Colonic mucosa (tissue), 4 donors: ENCODE data around the gene SLX4IP. TPM values are rescaled to one million over a fixed set of nuclear protein-coding genes. Genes with fewer than 3 reads are reported as not detected.

ENCODE experiments used
- DNase-seq: peaks from one replicate; pipeline ENCODE4 v3.0.0-alpha.2; 2020
- H3K27ac ChIP-seq: fragments of 200-600 bp; one replicate; pipeline ENCODE4 v1.8.0; 2021
- H3K27me3 ChIP-seq: fragments of 200-600 bp; one replicate; pipeline ENCODE4 v1.8.0; 2021
- H3K36me3 ChIP-seq: fragments of 200-600 bp; one replicate; pipeline ENCODE4 v1.8.0; 2021
- H3K4me1 ChIP-seq: fragments of 200-600 bp; one replicate; pipeline ENCODE4 v1.8.0; 2021; ENCODE audit warnings: mild to moderate bottlenecking
- H3K4me3 ChIP-seq: fragments of 200-600 bp; one replicate; pipeline ENCODE4 v1.8.0; 2021
- H3K9ac ChIP-seq, 2 donors: one replicate each; pipeline ENCODE4 v1.7.0; 2013; ENCODE audit warnings: control low read depth in 2 of 2, low read depth in 2 of 2, low read length in 2 of 2
- H3K9me3 ChIP-seq: fragments of 200-600 bp; one replicate; pipeline ENCODE4 v1.8.0; 2021
- intact Hi-C: fragments of 100-400 bp; cut with DNase I; formaldehyde crosslinking; loops from one replicate; pipeline ENCODE4 v1.14.1; 2022
- total RNA-seq, 2 donors: library from RNA; stranded (reverse); fragmentation: NEBNext Ultra II Directional in 1 of 2; extraction: Animal tissue kit (Norgen Biotek cat#: 25700) in 1 of 2; gene quantifications; one replicate each; pipeline ENCODE4 v1.2.1, GENCODE V29; 2021
- TF ChIP-seq, protein P1 (sequence below): fragments of 200-600 bp; IDR thresholded peaks from one replicate; pipeline ENCODE4 v1.8.0; 2022; ENCODE audit warnings: antibody characterized with exemption, mild to moderate bottlenecking
- donor health status: healthy.
- donor health status: DM: no; HTN: no; CAD: no.
- donor health status: DM: no; HTN: no; CAD: no.

SLX4IP gene
- total RNA-seq, 2 donors from 2014 or later, result 5.0 to 8.8 TPM

DNA sequence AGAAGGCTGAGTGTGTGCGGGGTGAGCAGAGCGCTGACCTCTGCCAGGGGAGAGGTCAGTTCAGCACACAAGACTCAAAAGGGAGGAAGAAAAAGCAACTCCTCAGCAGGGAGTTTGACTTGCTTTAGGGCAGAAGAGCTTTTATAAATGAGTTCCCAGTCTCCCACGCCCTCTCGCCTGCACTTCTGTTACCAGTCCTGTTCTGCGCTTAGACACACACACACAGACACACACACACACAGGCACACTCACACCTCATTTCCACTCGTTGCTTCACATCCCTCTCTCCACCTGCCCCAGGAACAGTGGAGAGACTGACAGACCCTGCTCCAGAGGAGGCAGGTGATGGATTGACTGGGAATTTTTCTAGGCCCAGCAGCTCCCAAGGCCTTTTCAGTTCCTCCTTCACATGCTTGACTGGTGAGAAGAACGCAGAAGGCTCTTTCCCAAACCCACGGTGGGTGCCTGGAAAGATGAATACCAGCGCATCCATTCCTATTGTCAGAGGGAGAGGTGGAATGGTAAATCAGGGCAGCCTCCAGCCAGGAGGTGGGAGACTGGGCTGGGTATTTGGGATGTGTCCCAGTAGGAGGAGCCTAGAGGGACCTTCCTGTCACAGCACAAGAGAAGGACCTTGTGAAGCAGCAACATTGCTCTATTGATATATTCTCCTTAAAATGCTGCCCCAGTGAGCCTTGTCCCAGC, 195.0 kb downstream of the SLX4IP start:
- TF ChIP-seq, protein P1, sequence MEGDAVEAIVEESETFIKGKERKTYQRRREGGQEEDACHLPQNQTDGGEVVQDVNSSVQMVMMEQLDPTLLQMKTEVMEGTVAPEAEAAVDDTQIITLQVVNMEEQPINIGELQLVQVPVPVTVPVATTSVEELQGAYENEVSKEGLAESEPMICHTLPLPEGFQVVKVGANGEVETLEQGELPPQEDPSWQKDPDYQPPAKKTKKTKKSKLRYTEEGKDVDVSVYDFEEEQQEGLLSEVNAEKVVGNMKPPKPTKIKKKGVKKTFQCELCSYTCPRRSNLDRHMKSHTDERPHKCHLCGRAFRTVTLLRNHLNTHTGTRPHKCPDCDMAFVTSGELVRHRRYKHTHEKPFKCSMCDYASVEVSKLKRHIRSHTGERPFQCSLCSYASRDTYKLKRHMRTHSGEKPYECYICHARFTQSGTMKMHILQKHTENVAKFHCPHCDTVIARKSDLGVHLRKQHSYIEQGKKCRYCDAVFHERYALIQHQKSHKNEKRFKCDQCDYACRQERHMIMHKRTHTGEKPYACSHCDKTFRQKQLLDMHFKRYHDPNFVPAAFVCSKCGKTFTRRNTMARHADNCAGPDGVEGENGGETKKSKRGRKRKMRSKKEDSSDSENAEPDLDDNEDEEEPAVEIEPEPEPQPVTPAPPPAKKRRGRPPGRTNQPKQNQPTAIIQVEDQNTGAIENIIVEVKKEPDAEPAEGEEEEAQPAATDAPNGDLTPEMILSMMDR, result no peak
- intact Hi-C loops, result no loop called here
- Histone ChIP-seq H3K27ac (no peak overlapping the region), H3K9ac (no peak overlapping the region), H3K9me3 (no peaks in the 10 kb centered on the region), H3K4me1 (no peaks in the 10 kb centered on the region), H3K4me3 (no peak overlapping the region), H3K36me3 (no peaks in the 10 kb centered on the region), H3K27me3 (no peaks in the 10 kb centered on the region)
- DNase-seq, result no peak

DNA sequence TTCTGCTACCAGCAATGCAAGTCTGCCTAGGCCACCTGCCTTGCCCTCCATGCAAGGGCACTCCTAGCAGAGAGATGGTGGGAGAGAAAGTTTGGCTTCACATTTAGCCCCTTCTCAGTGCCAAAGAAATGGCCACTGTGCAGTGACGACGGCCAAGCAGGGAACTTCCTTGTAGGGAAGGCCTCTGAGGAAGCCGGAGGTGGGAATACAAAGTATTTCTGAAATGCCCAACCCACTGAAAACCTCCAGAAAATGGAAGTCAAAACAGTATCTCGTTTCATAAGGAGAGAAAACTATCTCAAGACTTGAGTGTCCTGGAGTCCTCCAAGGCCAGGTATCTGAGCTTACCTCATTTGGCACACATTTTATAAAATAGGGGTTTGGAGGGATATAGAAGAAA, 196.0 kb downstream of the SLX4IP start:
- Histone ChIP-seq H3K9me3 (no peaks in the 10 kb centered on the region), H3K4me3 (no peak overlapping the region), H3K36me3 (no peaks in the 10 kb centered on the region), H3K9ac (no peak overlapping the region), H3K4me1 (no peaks in the 10 kb centered on the region), H3K27me3 (no peaks in the 10 kb centered on the region), H3K27ac (no peak overlapping the region)
- TF ChIP-seq, protein P1, result no peak
- intact Hi-C loops, result no loop called here
- no peak for DNase-seq

DNA sequence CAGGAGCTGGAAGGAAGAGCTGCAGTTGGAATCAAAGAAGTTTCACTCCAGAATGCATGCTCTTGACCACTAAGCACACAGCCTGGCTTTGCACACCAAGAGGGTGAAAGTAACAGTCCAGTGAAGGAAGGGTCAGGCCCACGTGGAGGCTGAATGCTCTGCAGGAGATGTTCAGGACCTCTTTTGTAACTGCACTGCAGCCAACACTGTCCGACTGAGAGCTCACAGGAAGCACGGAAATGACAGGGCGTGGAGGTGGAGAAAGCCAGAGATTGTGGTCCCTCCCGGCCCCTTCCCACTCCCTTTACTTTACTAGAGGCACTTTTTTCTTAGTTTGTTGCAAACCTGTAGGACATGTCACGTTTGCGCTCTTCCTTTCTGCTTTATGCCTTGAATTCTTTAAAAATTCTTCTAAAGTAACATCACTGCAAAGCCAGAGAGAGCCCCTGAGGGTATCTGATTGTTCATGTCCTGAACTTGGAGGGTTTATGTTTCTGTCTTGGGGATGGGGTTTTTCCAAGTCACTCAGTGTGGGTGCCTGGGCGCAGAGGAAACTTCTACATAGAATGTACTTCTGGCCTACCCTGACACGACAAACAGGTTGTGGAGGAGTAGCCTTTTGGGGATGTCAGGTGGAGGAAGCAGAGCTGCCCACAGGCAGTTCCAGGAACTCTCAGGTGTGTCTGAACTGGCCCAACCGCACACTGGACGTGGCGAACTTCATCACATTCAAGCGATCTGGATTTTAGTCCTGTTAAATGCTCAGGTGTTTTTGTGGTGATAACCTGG, 197.8 kb downstream of the SLX4IP start:
- Histone ChIP-seq H3K9me3 (no peaks in the 10 kb centered on the region), H3K4me3 (no peak overlapping the region), H3K9ac (no peak overlapping the region), H3K4me1 (peaks cover 8% of the 10 kb centered on the region), H3K27me3 (no peaks in the 10 kb centered on the region), H3K27ac (no peak overlapping the region), H3K36me3 (no peaks in the 10 kb centered on the region)
- TF ChIP-seq, protein P1, result no peak
- intact Hi-C loops, result no loop called here
- no peak for DNase-seq

DNA sequence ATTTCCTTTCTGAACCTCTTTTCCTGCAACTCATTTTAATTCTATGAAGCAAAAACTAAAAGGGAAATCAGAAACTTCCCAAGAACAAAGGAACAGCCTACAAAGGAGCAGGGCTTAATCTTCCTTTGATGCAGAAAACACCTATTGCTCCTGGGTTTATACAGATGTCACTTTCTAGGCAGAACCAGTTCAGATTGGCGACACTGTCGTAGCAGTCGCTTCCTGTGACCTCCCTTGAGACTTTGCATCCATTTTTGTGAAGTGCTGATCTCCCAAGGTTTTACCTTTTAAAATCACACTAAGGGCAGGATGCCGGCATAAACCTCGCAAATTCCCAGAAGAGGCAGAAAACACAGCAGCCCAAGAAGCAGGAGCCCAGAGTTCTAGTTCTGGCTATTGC, 198.6 kb downstream of the SLX4IP start:
- Histone ChIP-seq H3K4me1 (peaks cover 8% of the 10 kb centered on the region), H3K9me3 (no peaks in the 10 kb centered on the region), H3K36me3 (no peaks in the 10 kb centered on the region), H3K9ac (no peak overlapping the region), H3K27ac (no peak overlapping the region), H3K27me3 (no peaks in the 10 kb centered on the region), H3K4me3 (no peak overlapping the region)
- intact Hi-C loops, result no loop called here
- DNase-seq, result no peak
- TF ChIP-seq, protein P1, result no peak

DNA sequence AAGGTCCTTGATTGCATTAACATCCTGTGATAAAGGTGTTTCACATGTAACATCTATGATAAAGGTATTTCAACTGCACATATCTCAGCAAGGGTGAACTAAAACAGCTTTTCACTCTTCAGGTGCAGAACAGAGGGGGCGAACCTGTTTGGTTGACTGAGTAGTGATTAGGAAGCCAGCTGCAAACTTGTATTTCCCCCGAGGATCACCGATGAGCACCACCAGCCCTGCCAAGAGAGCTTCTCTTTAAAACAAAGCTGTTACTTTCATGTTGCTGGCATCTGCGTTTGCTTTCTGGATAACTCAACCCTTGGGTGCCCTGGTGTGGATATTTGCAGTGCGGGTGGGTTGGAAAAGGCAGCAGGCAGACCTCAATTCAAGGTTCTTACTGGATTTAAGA, 199.1 kb downstream of the SLX4IP start:
- Histone ChIP-seq H3K27me3 (no peaks in the 10 kb centered on the region), H3K36me3 (peaks cover 4% of the 10 kb centered on the region), H3K9me3 (no peaks in the 10 kb centered on the region), H3K4me1 (peaks cover 8% of the 10 kb centered on the region), H3K27ac (no peak overlapping the region), H3K9ac (no peak overlapping the region), H3K4me3 (no peak overlapping the region)
- TF ChIP-seq, protein P1, result no peak
- DNase-seq, result no peak
- intact Hi-C loops, result no loop called here
